Loucy (cell line): ENCODE results near the gene KRT80.

Source experiments
- CTCF ChIP-seq: fragments of 200-600 bp; sonication (generic); conservative IDR thresholded peaks from 2 replicates; pipeline ENCODE4 v1.5.1; 2014; ENCODE audit warnings: mild to moderate bottlenecking, antibody characterized with exemption, low read length
- EZH2phosphoT487 ChIP-seq: fragments of 200-600 bp; IDR thresholded peaks from 2 replicates; pipeline ENCODE4 v1.6.1; 2018; ENCODE audit warnings: antibody characterized with exemption, mild to moderate bottlenecking, moderate library complexity, borderline replicate concordance

DNA sequence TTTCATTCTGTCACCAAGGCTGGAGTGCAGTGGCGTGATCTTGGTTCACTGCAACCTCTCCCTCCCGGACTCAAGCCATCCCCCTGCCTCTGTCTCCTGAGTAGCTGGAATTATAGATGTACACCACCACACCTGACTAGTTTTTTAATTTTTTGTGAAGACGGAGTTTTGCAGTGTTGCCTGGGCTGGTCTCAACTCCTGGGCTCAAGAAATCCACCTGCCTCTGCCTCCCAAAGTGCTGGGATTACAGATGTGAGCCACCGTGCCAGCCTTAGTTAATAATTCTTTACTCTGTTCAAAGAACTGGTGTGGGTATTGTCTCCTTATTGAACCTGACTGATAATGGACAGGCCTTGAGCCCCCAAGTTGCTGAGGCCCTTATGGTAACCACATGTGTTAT, 30.9 kb upstream of the KRT80 start:
- no peak for TF ChIP-seq CTCF
- TF ChIP-seq EZH2phosphoT487, result no peak
